Measurements from ENCODE around the gene RALGAPA2. TPM values are rescaled to one million over a fixed set of nuclear protein-coding genes. Genes with fewer than 3 reads are reported as not detected.

The RALGAPA2 gene
- total RNA-seq, 1 experiment from 2014 or later: 18.2 TPM

GRCh38 chr20:20491784-20492264 lies 220.6 kb downstream of the RALGAPA2 start (continued):
- TF ChIP-seq CDX4 (CRISPR knock-in tag; IDR thresholded peaks at IDR 0.05; ENCODE audit: borderline replicate concordance): no peak

GRCh38 chr20:20491110-20491783 lies 221.2 kb downstream of the RALGAPA2 start:
- POLR2A ChIA-PET: no interaction called here
- H3K27me3 Mint-ChIP-seq (ENCODE audit: low read depth): no peaks in the 10 kb centered on the region
- no peak for TF ChIP-seq ATF3 (CRISPR knock-in tag; conservative IDR thresholded peaks at IDR 0.05)
- no peak for TF ChIP-seq TCF7 (CRISPR knock-in tag; IDR thresholded peaks at IDR 0.05; ENCODE audit: low read depth)
- no peak for TF ChIP-seq HMGA2 (CRISPR knock-in tag; IDR thresholded peaks at IDR 0.05)
- TF ChIP-seq EMX1 (CRISPR knock-in tag; IDR thresholded peaks at IDR 0.05): no peak
- TF ChIP-seq E2F4 (CRISPR knock-in tag; IDR thresholded peaks at IDR 0.05; ENCODE audit: borderline replicate concordance, low read depth): no peak
- TF ChIP-seq USF1 (CRISPR knock-in tag; IDR thresholded peaks at IDR 0.05): no peak
- no peak for TF ChIP-seq NFE2L1 (CRISPR knock-in tag; IDR thresholded peaks at IDR 0.05)
- no peak for TF ChIP-seq NFATC4 (CRISPR knock-in tag; IDR thresholded peaks at IDR 0.05)
- no peak overlapping the region for H3K4me3 Mint-ChIP-seq
- ATAC-seq (no peak), DNase-seq (ENCODE audit: low spot score) (no peak)
- peaks cover 50% of the 10 kb centered on the region for H3K4me1 Mint-ChIP-seq
- peaks cover 4% of the 10 kb centered on the region; the same call in 1 of the 2 replicates for H3K9me3 Mint-ChIP-seq
- peak overlapping the region; percentile 40 for H3K27ac Mint-ChIP-seq
- CTCF ChIA-PET: interaction anchor here (0.7 to 1.5 kb wide), 2 partner anchors 39 to 102 kb away, joined by 3 read pairs; no protein-coding TSS in a partner anchor
- H3K36me3 Mint-ChIP-seq: peaks cover 11% of the 10 kb centered on the region

- H3K36me3 Mint-ChIP-seq: peaks cover 11% of the 10 kb centered on the region
- ChIA-PET CTCF (no interaction called here), POLR2A (no interaction called here)
- H3K27ac Mint-ChIP-seq: no peak overlapping the region
- ATAC-seq: no peak
- no peak overlapping the region for H3K4me3 Mint-ChIP-seq
- H3K9me3 Mint-ChIP-seq: peaks cover 4% of the 10 kb centered on the region; the same call in 1 of the 2 replicates
- no peaks in the 10 kb centered on the region for H3K27me3 Mint-ChIP-seq (ENCODE audit: low read depth)
- H3K4me1 Mint-ChIP-seq: peaks cover 50% of the 10 kb centered on the region
- DNase-seq (ENCODE audit: low spot score): no peak
- no peak for TF ChIP-seq NR3C1 (CRISPR knock-in tag; conservative IDR thresholded peaks at IDR 0.05; ENCODE audit: low read depth)
- TF ChIP-seq TEAD1 (CRISPR knock-in tag; IDR thresholded peaks at IDR 0.05): no peak
- TF ChIP-seq ARID4B (CRISPR knock-in tag; IDR thresholded peaks at IDR 0.05; ENCODE audit: borderline replicate concordance): no peak
- no peak for TF ChIP-seq PREB (CRISPR knock-in tag; IDR thresholded peaks at IDR 0.05; ENCODE audit: borderline replicate concordance)
- no peak for TF ChIP-seq CREM (CRISPR knock-in tag; IDR thresholded peaks at IDR 0.05)
- TF ChIP-seq ZNF121 (CRISPR knock-in tag; IDR thresholded peaks at IDR 0.05): no peak
- TF ChIP-seq PRRX2 (CRISPR knock-in tag; IDR thresholded peaks at IDR 0.05): no peak
- no peak for TF ChIP-seq ZNF532 (CRISPR knock-in tag; IDR thresholded peaks at IDR 0.05; ENCODE audit: borderline replicate concordance)
- TF ChIP-seq GTF2I (CRISPR knock-in tag; conservative IDR thresholded peaks at IDR 0.05): no peak
Measured at GRCh38 chr20:20490673-20491072, 221.8 kb downstream of the RALGAPA2 start.
